ENCODE data around the gene HSPB1.

- no peak for TF ChIP-seq ZNF70 (CRISPR knock-in tag; IDR thresholded peaks at IDR 0.05)
- TF ChIP-seq BACH2 (CRISPR knock-in tag; IDR thresholded peaks at IDR 0.05; ENCODE audit: borderline replicate concordance), result no peak
These were observed 27.0 kb downstream of the HSPB1 start for GRCh38 chr7:76329479-76329878.
